Prostate gland (tissue), 2 donors: ENCODE results near the gene CFAP100.

Experiments used
- POLR2A ChIP-seq: fragments of 450-650 bp; IDR thresholded peaks from one replicate; pipeline ENCODE4 v1.6.1; 2016; ENCODE audit warnings: antibody characterized with exemption, mild to moderate bottlenecking
- POLR2AphosphoS5 ChIP-seq: sonication (generic); formaldehyde crosslinking; IDR thresholded peaks from one replicate; pipeline ENCODE4 v1.6.1; 2017; ENCODE audit warnings: antibody characterized with exemption
- TF ChIP-seq, protein P1 (sequence below), 4 experiments: fragments of 200-600 bp in 2 of 4; fragments of 450-650 bp in 2 of 4; sonication (generic) in 2 of 4; IDR thresholded peaks; 1 replicate in 3 of 4; 2 replicates in 1 of 4; pipeline ENCODE4 v1.5.1; 2016 to 2019; ENCODE audit warnings: antibody characterized with exemption in 4 of 4, mild to moderate bottlenecking in 2 of 4, moderate library complexity in 2 of 4

DNA sequence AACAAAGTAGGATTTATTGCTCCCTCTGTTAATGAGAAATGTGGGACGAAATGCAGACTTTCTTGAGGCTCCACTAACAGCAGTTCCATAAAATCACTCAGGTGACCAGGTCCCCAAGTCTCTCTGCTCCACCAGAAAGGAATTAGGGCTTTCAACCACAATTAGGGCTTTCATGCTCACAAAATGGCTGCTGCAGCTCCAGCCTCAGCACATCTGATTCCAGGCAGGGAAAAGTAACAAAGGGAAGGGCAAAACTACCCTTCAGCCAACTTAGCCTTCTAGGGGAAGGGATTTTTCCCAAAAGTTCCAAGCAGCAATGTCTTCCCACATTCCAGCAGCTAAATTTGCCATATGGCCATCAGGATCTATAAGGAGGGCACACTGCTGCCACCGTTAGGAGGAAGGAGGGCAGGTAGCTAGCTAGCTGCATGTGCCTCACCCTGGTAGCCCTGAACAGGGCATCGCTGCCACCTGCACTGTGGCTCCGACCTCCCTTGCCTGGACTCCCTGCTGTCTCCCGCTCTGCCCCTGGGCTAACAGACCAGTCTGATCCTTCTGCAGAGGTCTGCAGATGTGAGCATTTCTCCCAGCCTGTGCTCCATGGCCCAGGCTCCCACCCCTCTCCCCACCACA is 12.8 kb downstream of the CFAP100 start:
- TF ChIP-seq, protein P1, sequence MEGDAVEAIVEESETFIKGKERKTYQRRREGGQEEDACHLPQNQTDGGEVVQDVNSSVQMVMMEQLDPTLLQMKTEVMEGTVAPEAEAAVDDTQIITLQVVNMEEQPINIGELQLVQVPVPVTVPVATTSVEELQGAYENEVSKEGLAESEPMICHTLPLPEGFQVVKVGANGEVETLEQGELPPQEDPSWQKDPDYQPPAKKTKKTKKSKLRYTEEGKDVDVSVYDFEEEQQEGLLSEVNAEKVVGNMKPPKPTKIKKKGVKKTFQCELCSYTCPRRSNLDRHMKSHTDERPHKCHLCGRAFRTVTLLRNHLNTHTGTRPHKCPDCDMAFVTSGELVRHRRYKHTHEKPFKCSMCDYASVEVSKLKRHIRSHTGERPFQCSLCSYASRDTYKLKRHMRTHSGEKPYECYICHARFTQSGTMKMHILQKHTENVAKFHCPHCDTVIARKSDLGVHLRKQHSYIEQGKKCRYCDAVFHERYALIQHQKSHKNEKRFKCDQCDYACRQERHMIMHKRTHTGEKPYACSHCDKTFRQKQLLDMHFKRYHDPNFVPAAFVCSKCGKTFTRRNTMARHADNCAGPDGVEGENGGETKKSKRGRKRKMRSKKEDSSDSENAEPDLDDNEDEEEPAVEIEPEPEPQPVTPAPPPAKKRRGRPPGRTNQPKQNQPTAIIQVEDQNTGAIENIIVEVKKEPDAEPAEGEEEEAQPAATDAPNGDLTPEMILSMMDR (IDR thresholded peaks at IDR 0.05) = no peak
- TF ChIP-seq POLR2A (no peak), POLR2AphosphoS5 (no peak)
